A673 (cell line): ENCODE results near the gene AKAP6.

Source experiments
- CTCF ChIP-seq: fragments of 300-800, 200-600 bp; sonication (generic); conservative IDR thresholded peaks from 2 replicates; pipeline ENCODE4 v1.5.1; 2017; ENCODE audit warnings: low read depth, mild to moderate bottlenecking, antibody characterized with exemption, low read length, moderate library complexity, mixed read lengths
- EZH2 ChIP-seq: fragments of 200-600 bp; sonication (generic); IDR thresholded peaks from 2 replicates; pipeline ENCODE4 v1.6.1; 2017; ENCODE audit warnings: borderline replicate concordance, low read depth, mild to moderate bottlenecking, mixed read lengths, antibody characterized with exemption, low read length; ENCODE audit not compliant: poor library complexity, severe bottlenecking

- TF ChIP-seq CTCF: no peak
- no peak for TF ChIP-seq EZH2
These were observed 78.0 kb downstream of the AKAP6 start for GRCh38 chr14:32407130-32407529.
